Measurements from ENCODE around the gene UBR1. TPM values are rescaled to one million over a fixed set of nuclear protein-coding genes. Genes with fewer than 3 reads are reported as not detected.
"Not testable (repeated sequence)": the region's sequence is repeated elsewhere in the genome, so short reads cannot be mapped to it uniquely, and the experiment has no call there.

UBR1 gene
- total and polyA plus RNA-seq, 8 donors = 24.3 to 31.5 (median 28.5) TPM

DNA sequence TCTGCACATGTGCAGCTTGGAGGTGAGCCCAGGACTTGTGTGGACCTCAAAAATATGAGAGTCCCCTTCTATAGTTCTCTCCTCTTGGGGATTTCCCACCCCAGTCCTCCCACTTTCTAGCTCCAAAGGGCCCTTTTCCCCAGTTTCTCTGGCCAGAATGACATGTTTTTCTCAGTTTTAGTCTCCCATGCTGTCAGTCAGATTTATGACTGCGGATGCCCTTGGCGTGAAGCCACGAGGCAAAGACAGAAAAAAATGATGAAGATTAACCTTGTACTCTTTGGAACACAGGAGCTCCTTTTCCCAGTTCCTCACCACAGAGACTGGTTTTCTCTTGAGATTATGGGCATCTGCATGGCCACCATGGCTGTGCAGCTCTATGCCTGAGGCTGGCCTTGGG is 113.2 kb downstream of the UBR1 start:
- DNase-seq (no peak), ATAC-seq (no peak)
- intact Hi-C loops (cut with DNase I) = no loop called here
- Histone ChIP-seq H3K27ac (no peak overlapping the region), H3K36me3 (peaks cover 0 to 68% of the 10 kb centered on the region in 2 donors), H3K9me3 (no peaks in the 10 kb centered on the region), H3K4me1 (no peaks in the 10 kb centered on the region), H3K4me3 (no peak overlapping the region), H3K27me3 (no peaks in the 10 kb centered on the region)
- TF ChIP-seq, protein P1, sequence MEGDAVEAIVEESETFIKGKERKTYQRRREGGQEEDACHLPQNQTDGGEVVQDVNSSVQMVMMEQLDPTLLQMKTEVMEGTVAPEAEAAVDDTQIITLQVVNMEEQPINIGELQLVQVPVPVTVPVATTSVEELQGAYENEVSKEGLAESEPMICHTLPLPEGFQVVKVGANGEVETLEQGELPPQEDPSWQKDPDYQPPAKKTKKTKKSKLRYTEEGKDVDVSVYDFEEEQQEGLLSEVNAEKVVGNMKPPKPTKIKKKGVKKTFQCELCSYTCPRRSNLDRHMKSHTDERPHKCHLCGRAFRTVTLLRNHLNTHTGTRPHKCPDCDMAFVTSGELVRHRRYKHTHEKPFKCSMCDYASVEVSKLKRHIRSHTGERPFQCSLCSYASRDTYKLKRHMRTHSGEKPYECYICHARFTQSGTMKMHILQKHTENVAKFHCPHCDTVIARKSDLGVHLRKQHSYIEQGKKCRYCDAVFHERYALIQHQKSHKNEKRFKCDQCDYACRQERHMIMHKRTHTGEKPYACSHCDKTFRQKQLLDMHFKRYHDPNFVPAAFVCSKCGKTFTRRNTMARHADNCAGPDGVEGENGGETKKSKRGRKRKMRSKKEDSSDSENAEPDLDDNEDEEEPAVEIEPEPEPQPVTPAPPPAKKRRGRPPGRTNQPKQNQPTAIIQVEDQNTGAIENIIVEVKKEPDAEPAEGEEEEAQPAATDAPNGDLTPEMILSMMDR (IDR thresholded peaks at IDR 0.05) = no peak

DNA sequence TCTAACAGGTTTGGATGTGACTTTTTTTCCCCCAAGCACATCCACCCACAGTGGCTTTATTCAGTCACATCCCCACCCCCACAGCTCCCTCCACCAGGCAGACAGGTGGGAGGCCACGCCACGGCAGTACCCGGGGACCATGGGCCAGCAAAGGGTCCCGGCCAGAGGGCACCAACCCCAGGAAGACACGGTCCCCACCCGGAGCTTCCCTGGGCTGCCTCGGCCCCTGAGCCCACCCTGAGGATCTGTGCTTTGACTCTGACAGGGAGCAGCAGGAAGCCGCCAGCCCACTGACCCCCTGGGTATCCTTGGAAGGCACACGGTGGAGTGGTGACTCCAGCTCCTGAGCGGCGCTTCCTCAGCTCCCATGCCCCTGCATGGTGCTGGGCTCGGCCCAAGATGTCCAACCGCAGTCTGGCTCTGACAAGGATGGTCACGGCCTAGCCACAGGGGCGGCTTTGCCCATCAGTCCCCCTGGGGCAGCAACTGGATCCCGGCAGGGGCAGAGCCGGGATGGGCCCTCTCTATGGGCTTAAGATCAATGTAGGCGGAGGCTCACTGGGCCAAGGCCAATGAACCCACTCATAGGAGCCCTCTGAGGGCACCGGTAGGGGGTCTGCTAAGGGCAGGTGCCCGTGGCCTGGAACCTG is 119.0 kb downstream of the UBR1 start:
- Histone ChIP-seq H3K36me3 (peaks cover 0 to 86% of the 10 kb centered on the region in 2 donors), H3K9me3 (no peaks in the 10 kb centered on the region), H3K27me3 (no peaks in the 10 kb centered on the region), H3K27ac (no peak overlapping the region), H3K4me3 (no peak overlapping the region), H3K4me1 (no peaks in the 10 kb centered on the region)
- intact Hi-C loops (cut with DNase I) = no loop called here
- TF ChIP-seq, protein P1 (IDR thresholded peaks at IDR 0.05) = no peak
- ATAC-seq (no peak), DNase-seq (no peak)

DNA sequence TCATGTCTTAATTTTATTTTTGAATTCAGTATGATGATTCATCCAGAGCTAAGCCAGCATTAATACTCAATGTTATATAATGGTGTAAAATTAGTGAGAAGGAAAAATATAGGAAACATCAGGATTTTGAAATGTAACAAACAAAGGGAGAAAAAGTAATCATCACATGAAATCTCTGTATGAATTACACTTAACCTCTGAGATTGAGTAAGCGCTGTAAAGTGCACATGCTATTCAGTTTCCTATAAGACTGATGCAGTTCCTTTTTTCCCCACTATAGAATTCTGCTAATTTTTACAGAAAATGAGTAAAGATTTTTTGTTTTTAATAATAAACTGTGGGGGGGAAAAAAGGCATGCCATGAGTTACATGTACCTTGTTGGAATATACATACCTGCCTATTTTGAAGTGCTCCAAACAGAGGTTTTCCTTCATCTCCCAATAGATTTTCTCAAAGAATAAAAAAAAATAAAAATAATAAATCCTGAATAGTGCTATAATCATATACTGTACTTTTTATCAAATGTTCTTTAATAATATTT is 121.3 kb downstream of the UBR1 start:
- no peaks in the 10 kb centered on the region for H3K4me1 ChIP-seq
- no peaks in the 10 kb centered on the region for H3K27me3 ChIP-seq
- peaks cover 0 to 93% of the 10 kb centered on the region in 2 donors for H3K36me3 ChIP-seq
- H3K27ac ChIP-seq = no peak overlapping the region
- intact Hi-C loops (cut with DNase I) = no loop called here
- DNase-seq = no peak
- H3K9me3 ChIP-seq = no peaks in the 10 kb centered on the region
- no peak for ATAC-seq
- H3K4me3 ChIP-seq = no peak overlapping the region
- TF ChIP-seq, protein P1 (IDR thresholded peaks at IDR 0.05) = no peak

DNA sequence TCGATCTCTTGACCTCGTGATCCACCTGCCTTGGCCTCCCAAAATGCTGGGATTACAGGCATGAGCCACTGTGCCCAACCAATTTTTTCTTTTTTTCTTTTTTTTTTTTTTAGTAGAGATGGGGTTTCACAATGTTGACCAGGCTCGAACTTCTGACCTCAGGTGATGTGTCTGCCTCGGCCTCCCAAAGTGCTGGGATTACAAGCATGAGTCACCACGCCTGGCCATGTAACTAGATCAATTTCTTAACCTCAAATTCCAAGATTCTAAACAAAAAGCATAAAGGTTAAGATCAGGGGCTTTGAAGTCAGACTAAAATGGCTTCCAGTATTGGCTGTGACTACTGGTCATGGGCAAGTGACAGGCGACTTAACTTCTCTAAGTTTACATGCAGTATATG is 126.7 kb downstream of the UBR1 start:
- ATAC-seq; H3K9me3 ChIP-seq; intact Hi-C loops (cut with DNase I); H3K27ac ChIP-seq; H3K4me1 ChIP-seq; DNase-seq; H3K4me3 ChIP-seq; H3K27me3 ChIP-seq: not testable (repeated sequence)
- H3K36me3 ChIP-seq = peaks cover 0 to 85% of the 10 kb centered on the region in 2 donors

DNA sequence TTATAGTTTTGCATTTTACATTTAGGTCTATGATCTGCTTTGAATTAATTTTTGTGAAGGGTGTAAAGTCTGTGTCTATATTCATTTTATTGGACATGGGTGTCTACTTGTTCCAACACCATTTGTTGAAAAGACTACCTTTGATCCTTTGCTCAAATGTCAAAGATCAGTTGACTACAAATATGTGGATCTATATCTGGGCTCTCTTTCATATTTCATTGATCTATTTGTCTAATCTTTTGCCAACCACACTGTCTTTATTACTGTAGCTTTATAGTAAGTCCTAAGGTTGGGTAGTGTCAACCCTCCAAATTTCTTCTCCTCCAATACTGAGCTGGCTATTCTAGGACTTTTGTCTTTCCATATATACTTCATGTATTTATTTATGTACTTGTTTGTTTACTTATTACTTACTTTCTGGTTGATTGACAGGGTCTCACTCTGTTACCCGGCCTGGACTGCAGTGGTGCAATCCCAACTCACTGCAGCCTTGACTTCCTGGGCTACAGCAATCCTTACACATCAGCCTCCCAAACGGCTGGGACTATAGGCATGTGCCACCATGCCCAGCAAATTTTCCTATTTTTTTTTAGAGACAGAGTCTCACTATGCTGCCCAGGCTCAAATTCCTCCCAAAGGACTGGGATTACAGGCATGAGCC is 131.5 kb downstream of the UBR1 start:
- Histone ChIP-seq H3K36me3 (peaks cover 0 to 88% of the 10 kb centered on the region in 2 donors), H3K4me3 (no peak overlapping the region), H3K4me1 (no peaks in the 10 kb centered on the region), H3K27me3 (no peaks in the 10 kb centered on the region), H3K9me3 (peaks cover 0 to 3% of the 10 kb centered on the region in 2 donors), H3K27ac (no peak overlapping the region)
- no peak for DNase-seq
- intact Hi-C loops (cut with DNase I) = no loop called here
- no peak for ATAC-seq
- TF ChIP-seq, protein P1 (IDR thresholded peaks at IDR 0.05) = no peak
